Lower leg skin (tissue), 4 donors: ENCODE results near the gene EEF1G. TPM values are rescaled to one million over a fixed set of nuclear protein-coding genes. Genes with fewer than 3 reads are reported as not detected.
"Not testable (repeated sequence)": the region's sequence is repeated elsewhere in the genome, so short reads cannot be mapped to it uniquely, and the experiment has no call there.

Experiments used
- DNase-seq, 2 donors: peaks; one replicate each; pipeline ENCODE4 v3.0.0-alpha.2; 2019; ENCODE audit warnings: low spot score in 2 of 2
- H3K4me3 ChIP-seq: fragments of 200-600 bp; sonication (generic); 2 replicates; pipeline ENCODE4 v1.5.1; 2017; ENCODE audit warnings: mild to moderate bottlenecking, low read depth; ENCODE audit not compliant: poor library complexity, severe bottlenecking
- CTCF ChIP-seq, 3 donors: fragments of 450-650 bp; IDR thresholded peaks; one replicate each; pipeline ENCODE4 v1.5.1; 2016; ENCODE audit warnings: antibody characterized with exemption in 3 of 3, mild to moderate bottlenecking in 3 of 3, moderate library complexity in 2 of 3
- POLR2A ChIP-seq, 2 donors: fragments of 450-650 bp; IDR thresholded peaks; one replicate each; pipeline ENCODE4 v1.6.1; 2016 to 2017; ENCODE audit warnings: antibody characterized with exemption in 2 of 2, mild to moderate bottlenecking in 1 of 2, moderate library complexity in 1 of 2
- WGBS, 2 donors: methylation state at CpG; one replicate each; pipeline ENCODE4 v1.1.5; 2018; 5-methylcytosine and 5-hydroxymethylcytosine counted together
- intact Hi-C: fragments of 100-400 bp; cut with DNase I; formaldehyde crosslinking; loops from one replicate; pipeline ENCODE4 v1.15.0; 2023; ENCODE audit warnings: low total_unique reads
- total RNA-seq, 4 donors: library from RNA; depleted of rRNA; stranded (reverse); fragments of >200 nt; gene quantifications; one replicate each; pipeline ENCODE4 v1.1.0, GENCODE V29; 2016

Gene EEF1G
- total RNA-seq, 4 donors from 2014 or later: 2,343 to 3,224 (median 2,571) TPM

- H3K4me3 ChIP-seq: no peak overlapping the region
- intact Hi-C loops: no loop called here
- DNase-seq: no peak
- 61 to 62% methylated on average over 18 of the region's 18 CpGs for WGBS, 2 donors
- TF ChIP-seq POLR2A (IDR thresholded peaks at IDR 0.05) (no peak), CTCF (IDR thresholded peaks at IDR 0.05) (no peak)
Observed at GRCh38 chr11:62588966-62589637, 15.4 kb upstream of the EEF1G start.

- intact Hi-C loops, H3K4me3 ChIP-seq, DNase-seq: not testable (repeated sequence)
- WGBS, 2 donors: 82 to 83% methylated on average over 7 of the region's 7 CpGs
Observed at GRCh38 chr11:62585356-62585755, 11.7 kb upstream of the EEF1G start.

- DNase-seq, H3K4me3 ChIP-seq, intact Hi-C loops: not testable (repeated sequence)
- 96 to 97% methylated on average over 4 of the region's 4 CpGs for WGBS, 2 donors
Observed at GRCh38 chr11:62581735-62582134, 8.0 kb upstream of the EEF1G start.

- 92 to 95% methylated on average over 16 to 17 of the region's 18 CpGs for WGBS, 2 donors
- TF ChIP-seq CTCF (IDR thresholded peaks at IDR 0.05): no peak
- DNase-seq: no peak
- no peak overlapping the region for H3K4me3 ChIP-seq
- intact Hi-C loops: no loop called here
Observed at GRCh38 chr11:62580959-62581715, 7.4 kb upstream of the EEF1G start.

- intact Hi-C loops: no loop called here
- 89 to 91% methylated on average over 2 of the region's 2 CpGs for WGBS, 2 donors
- no peak overlapping the region for H3K4me3 ChIP-seq
- TF ChIP-seq CTCF (IDR thresholded peaks at IDR 0.05) (no peak), POLR2A (IDR thresholded peaks at IDR 0.05) (no peak)
- no peak for DNase-seq
Observed at GRCh38 chr11:62579252-62579651, 5.6 kb upstream of the EEF1G start.

GRCh38 chr11:62578541-62578940 lies 4.8 kb upstream of the EEF1G start:
- intact Hi-C loops: no loop called here
- 95 to 99% methylated on average over 11 of the region's 11 CpGs for WGBS, 2 donors
- TF ChIP-seq CTCF (IDR thresholded peaks at IDR 0.05): no peak
- no peak for TF ChIP-seq POLR2A (IDR thresholded peaks at IDR 0.05)
- H3K4me3 ChIP-seq: no peak overlapping the region
- DNase-seq: no peak
